ENCODE data around the gene KIRREL3.

Gene KIRREL3

GRCh38 chr11:126841999-126842398, 158.6 kb downstream of the KIRREL3 start:
- H3K9ac ChIP-seq (ENCODE audit: low read length in 5 of 5), result no peak overlapping the region
- H3K9me3 ChIP-seq (ENCODE audit: control insufficient read depth in 5 of 5, low read length in 5 of 5), result no peaks in the 10 kb centered on the region
- no peaks in the 10 kb centered on the region for H3K27me3 ChIP-seq (ENCODE audit: control insufficient read depth in 5 of 5, insufficient read depth in 4 of 5, low read length in 5 of 5)
- no peaks in the 10 kb centered on the region for H3K4me1 ChIP-seq (ENCODE audit: control insufficient read depth in 5 of 5, insufficient read depth in 5 of 5, low read length in 5 of 5)
- H3K4me3 ChIP-seq (ENCODE audit: low read depth in 1 of 5, low read length in 5 of 5), result no peak overlapping the region
- H3K36me3 ChIP-seq (ENCODE audit: control insufficient read depth in 5 of 5, insufficient read depth in 5 of 5, low read length in 5 of 5), result no peaks in the 10 kb centered on the region
- H3K27ac ChIP-seq (ENCODE audit: low read depth, low read length), result no peak overlapping the region

GRCh38 chr11:126840975-126841374, 159.6 kb downstream of the KIRREL3 start:
- H3K4me3 ChIP-seq (ENCODE audit: low read depth in 1 of 5, low read length in 5 of 5), result no peak overlapping the region
- no peaks in the 10 kb centered on the region for H3K27me3 ChIP-seq (ENCODE audit: control insufficient read depth in 5 of 5, insufficient read depth in 4 of 5, low read length in 5 of 5)
- H3K9ac ChIP-seq (ENCODE audit: low read length in 5 of 5), result no peak overlapping the region
- H3K9me3 ChIP-seq (ENCODE audit: control insufficient read depth in 5 of 5, low read length in 5 of 5), result no peaks in the 10 kb centered on the region
- no peaks in the 10 kb centered on the region for H3K4me1 ChIP-seq (ENCODE audit: control insufficient read depth in 5 of 5, insufficient read depth in 5 of 5, low read length in 5 of 5)
- H3K27ac ChIP-seq (ENCODE audit: low read depth, low read length), result no peak overlapping the region
- no peaks in the 10 kb centered on the region for H3K36me3 ChIP-seq (ENCODE audit: control insufficient read depth in 5 of 5, insufficient read depth in 5 of 5, low read length in 5 of 5)

GRCh38 chr11:126840201-126840886, 160.2 kb downstream of the KIRREL3 start:
- H3K27ac ChIP-seq (ENCODE audit: low read depth, low read length), result no peak overlapping the region
- H3K4me1 ChIP-seq (ENCODE audit: control insufficient read depth in 5 of 5, insufficient read depth in 5 of 5, low read length in 5 of 5), result no peaks in the 10 kb centered on the region
- no peak overlapping the region for H3K4me3 ChIP-seq (ENCODE audit: low read depth in 1 of 5, low read length in 5 of 5)
- no peaks in the 10 kb centered on the region for H3K36me3 ChIP-seq (ENCODE audit: control insufficient read depth in 5 of 5, insufficient read depth in 5 of 5, low read length in 5 of 5)
- H3K9ac ChIP-seq (ENCODE audit: low read length in 5 of 5), result no peak overlapping the region
- H3K9me3 ChIP-seq (ENCODE audit: control insufficient read depth in 5 of 5, low read length in 5 of 5), result no peaks in the 10 kb centered on the region
- H3K27me3 ChIP-seq (ENCODE audit: control insufficient read depth in 5 of 5, insufficient read depth in 4 of 5, low read length in 5 of 5), result no peaks in the 10 kb centered on the region

GRCh38 chr11:126839496-126839895, 161.1 kb downstream of the KIRREL3 start:
- no peak overlapping the region for H3K4me3 ChIP-seq (ENCODE audit: low read depth in 1 of 5, low read length in 5 of 5)
- no peak overlapping the region for H3K27ac ChIP-seq (ENCODE audit: low read depth, low read length)
- no peaks in the 10 kb centered on the region for H3K27me3 ChIP-seq (ENCODE audit: control insufficient read depth in 5 of 5, insufficient read depth in 4 of 5, low read length in 5 of 5)
- no peaks in the 10 kb centered on the region for H3K4me1 ChIP-seq (ENCODE audit: control insufficient read depth in 5 of 5, insufficient read depth in 5 of 5, low read length in 5 of 5)
- H3K9me3 ChIP-seq (ENCODE audit: control insufficient read depth in 5 of 5, low read length in 5 of 5), result no peaks in the 10 kb centered on the region
- no peaks in the 10 kb centered on the region for H3K36me3 ChIP-seq (ENCODE audit: control insufficient read depth in 5 of 5, insufficient read depth in 5 of 5, low read length in 5 of 5)
- H3K9ac ChIP-seq (ENCODE audit: low read length in 5 of 5), result no peak overlapping the region

- no peaks in the 10 kb centered on the region for H3K36me3 ChIP-seq (ENCODE audit: control insufficient read depth in 5 of 5, insufficient read depth in 5 of 5, low read length in 5 of 5)
- H3K27ac ChIP-seq (ENCODE audit: low read depth, low read length), result no peak overlapping the region
Measured at GRCh38 chr11:126838779-126839178, 161.8 kb downstream of the KIRREL3 start.

GRCh38 chr11:126837581-126837980, 163.0 kb downstream of the KIRREL3 start:
- Histone ChIP-seq H3K4me1 (ENCODE audit: control insufficient read depth in 5 of 5, insufficient read depth in 5 of 5, low read length in 5 of 5) (peaks cover 0 to 2% (median 0%) of the 10 kb centered on the region in 5 donors), H3K4me3 (ENCODE audit: low read depth in 1 of 5, low read length in 5 of 5) (no peak overlapping the region), H3K27me3 (ENCODE audit: control insufficient read depth in 5 of 5, insufficient read depth in 4 of 5, low read length in 5 of 5) (no peaks in the 10 kb centered on the region), H3K27ac (ENCODE audit: low read depth, low read length) (no peak overlapping the region), H3K9ac (ENCODE audit: low read length in 5 of 5) (no peak overlapping the region), H3K36me3 (ENCODE audit: control insufficient read depth in 5 of 5, insufficient read depth in 5 of 5, low read length in 5 of 5) (no peaks in the 10 kb centered on the region), H3K9me3 (ENCODE audit: control insufficient read depth in 5 of 5, low read length in 5 of 5) (no peaks in the 10 kb centered on the region)

More at GRCh38 chr11:126838779-126839178, 161.8 kb downstream of the KIRREL3 start:
- Histone ChIP-seq H3K4me1 (ENCODE audit: control insufficient read depth in 5 of 5, insufficient read depth in 5 of 5, low read length in 5 of 5) (peaks cover 0 to under 1% (median 0%) of the 10 kb centered on the region in 5 donors), H3K27me3 (ENCODE audit: control insufficient read depth in 5 of 5, insufficient read depth in 4 of 5, low read length in 5 of 5) (no peaks in the 10 kb centered on the region), H3K4me3 (ENCODE audit: low read depth in 1 of 5, low read length in 5 of 5) (no peak overlapping the region), H3K9me3 (ENCODE audit: control insufficient read depth in 5 of 5, low read length in 5 of 5) (no peaks in the 10 kb centered on the region), H3K9ac (ENCODE audit: low read length in 5 of 5) (no peak overlapping the region)

GRCh38 chr11:126834573-126834972, 166.0 kb downstream of the KIRREL3 start:
- no peak overlapping the region for H3K9ac ChIP-seq (ENCODE audit: low read length in 5 of 5)

GRCh38 chr11:126834149-126834548, 166.4 kb downstream of the KIRREL3 start:
- Histone ChIP-seq H3K4me1 (ENCODE audit: control insufficient read depth in 5 of 5, insufficient read depth in 5 of 5, low read length in 5 of 5) (peaks cover 0 to 2% (median 0%) of the 10 kb centered on the region in 5 donors), H3K27ac (ENCODE audit: low read depth, low read length) (no peak overlapping the region), H3K9me3 (ENCODE audit: control insufficient read depth in 5 of 5, low read length in 5 of 5) (no peaks in the 10 kb centered on the region), H3K27me3 (ENCODE audit: control insufficient read depth in 5 of 5, insufficient read depth in 4 of 5, low read length in 5 of 5) (no peaks in the 10 kb centered on the region), H3K9ac (ENCODE audit: low read length in 5 of 5) (no peak overlapping the region), H3K4me3 (ENCODE audit: low read depth in 1 of 5, low read length in 5 of 5) (no peak overlapping the region), H3K36me3 (ENCODE audit: control insufficient read depth in 5 of 5, insufficient read depth in 5 of 5, low read length in 5 of 5) (no peaks in the 10 kb centered on the region)

More at GRCh38 chr11:126834573-126834972, 166.0 kb downstream of the KIRREL3 start:
- H3K27me3 ChIP-seq (ENCODE audit: control insufficient read depth in 5 of 5, insufficient read depth in 4 of 5, low read length in 5 of 5), result no peaks in the 10 kb centered on the region
- H3K4me1 ChIP-seq (ENCODE audit: control insufficient read depth in 5 of 5, insufficient read depth in 5 of 5, low read length in 5 of 5), result peaks cover 0 to 2% (median 0%) of the 10 kb centered on the region in 5 donors
- no peaks in the 10 kb centered on the region for H3K9me3 ChIP-seq (ENCODE audit: control insufficient read depth in 5 of 5, low read length in 5 of 5)
- no peak overlapping the region for H3K27ac ChIP-seq (ENCODE audit: low read depth, low read length)
- H3K4me3 ChIP-seq (ENCODE audit: low read depth in 1 of 5, low read length in 5 of 5), result no peak overlapping the region
- no peaks in the 10 kb centered on the region for H3K36me3 ChIP-seq (ENCODE audit: control insufficient read depth in 5 of 5, insufficient read depth in 5 of 5, low read length in 5 of 5)

- Histone ChIP-seq H3K4me1 (ENCODE audit: control insufficient read depth in 5 of 5, insufficient read depth in 5 of 5, low read length in 5 of 5) (peaks cover 0 to 2% (median 0%) of the 10 kb centered on the region in 5 donors), H3K27ac (ENCODE audit: low read depth, low read length) (no peak overlapping the region), H3K27me3 (ENCODE audit: control insufficient read depth in 5 of 5, insufficient read depth in 4 of 5, low read length in 5 of 5) (no peaks in the 10 kb centered on the region), H3K9me3 (ENCODE audit: control insufficient read depth in 5 of 5, low read length in 5 of 5) (no peaks in the 10 kb centered on the region), H3K36me3 (ENCODE audit: control insufficient read depth in 5 of 5, insufficient read depth in 5 of 5, low read length in 5 of 5) (no peaks in the 10 kb centered on the region), H3K4me3 (ENCODE audit: low read depth in 1 of 5, low read length in 5 of 5) (no peak overlapping the region), H3K9ac (ENCODE audit: low read length in 5 of 5) (no peak overlapping the region)
Measured at GRCh38 chr11:126833065-126833464, 167.5 kb downstream of the KIRREL3 start.

- no peaks in the 10 kb centered on the region for H3K9me3 ChIP-seq (ENCODE audit: control insufficient read depth in 5 of 5, low read length in 5 of 5)
- H3K27me3 ChIP-seq (ENCODE audit: control insufficient read depth in 5 of 5, insufficient read depth in 4 of 5, low read length in 5 of 5), result no peaks in the 10 kb centered on the region
- H3K4me3 ChIP-seq (ENCODE audit: low read depth in 1 of 5, low read length in 5 of 5), result no peak overlapping the region
- no peaks in the 10 kb centered on the region for H3K36me3 ChIP-seq (ENCODE audit: control insufficient read depth in 5 of 5, insufficient read depth in 5 of 5, low read length in 5 of 5)
- peaks cover 0 to 2% (median 0%) of the 10 kb centered on the region in 5 donors for H3K4me1 ChIP-seq (ENCODE audit: control insufficient read depth in 5 of 5, insufficient read depth in 5 of 5, low read length in 5 of 5)
- H3K9ac ChIP-seq (ENCODE audit: low read length in 5 of 5), result no peak overlapping the region
- no peak overlapping the region for H3K27ac ChIP-seq (ENCODE audit: low read depth, low read length)
Measured at GRCh38 chr11:126832387-126832786, 168.2 kb downstream of the KIRREL3 start.

All from subcutaneous abdominal adipose tissue (tissue), 5 donors.